ENCODE measurements around the gene KIF2A. TPM values are rescaled to one million over a fixed set of nuclear protein-coding genes. Genes with fewer than 3 reads are reported as not detected.

Gene KIF2A
- total and polyA plus RNA-seq, 2 of the 13 experiments (the other 11 are each of a cell fraction or from before 2014, with no cell fraction given) = 8.5 to 19.2 TPM

DNA sequence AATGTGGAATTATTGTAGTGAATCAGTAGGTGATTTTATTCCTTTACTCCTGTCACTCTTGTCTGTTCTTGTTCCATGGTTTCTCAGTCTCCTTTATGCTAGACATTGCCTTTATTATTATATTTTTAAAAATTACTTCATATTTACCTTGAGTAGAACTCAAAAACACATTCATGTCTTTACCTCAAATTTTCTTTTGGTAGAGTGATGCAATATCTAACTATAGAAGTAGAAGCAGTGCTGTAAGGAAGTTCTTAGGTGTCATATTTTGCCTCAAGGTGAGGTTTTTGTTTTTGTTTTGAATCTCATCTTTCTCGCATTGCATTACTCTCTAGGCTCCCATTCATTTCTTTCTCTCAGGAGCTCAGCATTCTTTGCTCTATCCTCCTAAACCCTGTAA, 118.8 kb downstream of the KIF2A start:
- Histone ChIP-seq H4K20me1 (ENCODE audit: insufficient read depth, low read length) (no peaks in the 10 kb centered on the region), H3K36me3 (replicated peaks in 1 of 2; ENCODE audit: control insufficient read depth in 1 of 2, insufficient read depth in 2 of 2, low read length in 2 of 2) (peaks cover 0 to 3% of the 10 kb centered on the region in 2 experiments; a peak in 2 of 5 replicates), H3K9ac (ENCODE audit: insufficient read depth, low read depth, low read length) (no peak overlapping the region), H3K4me3 (replicated peaks in 1 of 3; ENCODE audit: insufficient read depth in 1 of 3, low read depth in 2 of 3, low read length in 3 of 3) (no peak overlapping the region), H3K9me3 (ENCODE audit: low read length) (no peaks in the 10 kb centered on the region), H3K27ac (ENCODE audit: extremely low read length, insufficient read depth, low read length) (no peak overlapping the region), H2AFZ (ENCODE audit: low read length) (no peak overlapping the region), H3K4me1 (ENCODE audit: insufficient read depth, low read length) (no peaks in the 10 kb centered on the region), H3K27me3 (ENCODE audit: control insufficient read depth in 1 of 2, insufficient read depth in 2 of 2, low read length in 2 of 2) (no peaks in the 10 kb centered on the region), H3K4me2 (ENCODE audit: low read depth, low read length) (no peak overlapping the region), H3K79me2 (ENCODE audit: insufficient read depth, low read length) (peaks cover 68% of the 10 kb centered on the region)
- FAIRE-seq (no peak), DNase-seq (ENCODE audit: low spot score) (no peak), ATAC-seq (no peak)
- intact Hi-C loops (cut with micrococcal nuclease; ENCODE audit: unreplicated experiment) = no loop called here
- WGBS (ENCODE audit: low lambda C conversion rate) = 100% methylated on average over 1 of the region's 1 CpG
- in situ Hi-C loops (cut with HindIII; ENCODE audit: extremely low pct_ligation_motif_present, low pct_unique_long_range_greater_than_20kb) = no loop called here
- ChIA-PET CTCF (ENCODE audit: low intra/inter-chr PET ratio, low total read pairs) (no interaction called here), POLR2A (no interaction called here)
- no TSS peak for BruUV-seq (replicated peaks)
- TF ChIP-seq ZNF556 (CRISPR knock-in tag; IDR thresholded peaks at IDR 0.05; ENCODE audit: borderline replicate concordance) (no peak), ZNF782 (CRISPR knock-in tag; IDR thresholded peaks at IDR 0.05; ENCODE audit: borderline replicate concordance) (no peak), ZNF383 (CRISPR knock-in tag; IDR thresholded peaks at IDR 0.05; ENCODE audit: borderline replicate concordance) (no peak), ZBTB1 (CRISPR knock-in tag; IDR thresholded peaks at IDR 0.05; ENCODE audit: borderline replicate concordance) (no peak), GABPB1 (CRISPR knock-in tag; IDR thresholded peaks at IDR 0.05) (no peak), ZNF367 (CRISPR knock-in tag; IDR thresholded peaks at IDR 0.05; ENCODE audit: borderline replicate concordance) (no peak), HNRNPK (IDR thresholded peaks at IDR 0.05; ENCODE audit: low read depth, low read length, poor library complexity, severe bottlenecking) (no peak), HES4 (CRISPR knock-in tag; IDR thresholded peaks at IDR 0.05; ENCODE audit: borderline replicate concordance) (no peak)
- TF ChIP-seq, protein P1, sequence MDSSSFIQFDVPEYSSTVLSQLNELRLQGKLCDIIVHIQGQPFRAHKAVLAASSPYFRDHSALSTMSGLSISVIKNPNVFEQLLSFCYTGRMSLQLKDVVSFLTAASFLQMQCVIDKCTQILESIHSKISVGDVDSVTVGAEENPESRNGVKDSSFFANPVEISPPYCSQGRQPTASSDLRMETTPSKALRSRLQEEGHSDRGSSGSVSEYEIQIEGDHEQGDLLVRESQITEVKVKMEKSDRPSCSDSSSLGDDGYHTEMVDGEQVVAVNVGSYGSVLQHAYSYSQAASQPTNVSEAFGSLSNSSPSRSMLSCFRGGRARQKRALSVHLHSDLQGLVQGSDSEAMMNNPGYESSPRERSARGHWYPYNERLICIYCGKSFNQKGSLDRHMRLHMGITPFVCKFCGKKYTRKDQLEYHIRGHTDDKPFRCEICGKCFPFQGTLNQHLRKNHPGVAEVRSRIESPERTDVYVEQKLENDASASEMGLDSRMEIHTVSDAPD (CRISPR knock-in tag; IDR thresholded peaks at IDR 0.05) = no peak
- TF ChIP-seq, protein P2, sequence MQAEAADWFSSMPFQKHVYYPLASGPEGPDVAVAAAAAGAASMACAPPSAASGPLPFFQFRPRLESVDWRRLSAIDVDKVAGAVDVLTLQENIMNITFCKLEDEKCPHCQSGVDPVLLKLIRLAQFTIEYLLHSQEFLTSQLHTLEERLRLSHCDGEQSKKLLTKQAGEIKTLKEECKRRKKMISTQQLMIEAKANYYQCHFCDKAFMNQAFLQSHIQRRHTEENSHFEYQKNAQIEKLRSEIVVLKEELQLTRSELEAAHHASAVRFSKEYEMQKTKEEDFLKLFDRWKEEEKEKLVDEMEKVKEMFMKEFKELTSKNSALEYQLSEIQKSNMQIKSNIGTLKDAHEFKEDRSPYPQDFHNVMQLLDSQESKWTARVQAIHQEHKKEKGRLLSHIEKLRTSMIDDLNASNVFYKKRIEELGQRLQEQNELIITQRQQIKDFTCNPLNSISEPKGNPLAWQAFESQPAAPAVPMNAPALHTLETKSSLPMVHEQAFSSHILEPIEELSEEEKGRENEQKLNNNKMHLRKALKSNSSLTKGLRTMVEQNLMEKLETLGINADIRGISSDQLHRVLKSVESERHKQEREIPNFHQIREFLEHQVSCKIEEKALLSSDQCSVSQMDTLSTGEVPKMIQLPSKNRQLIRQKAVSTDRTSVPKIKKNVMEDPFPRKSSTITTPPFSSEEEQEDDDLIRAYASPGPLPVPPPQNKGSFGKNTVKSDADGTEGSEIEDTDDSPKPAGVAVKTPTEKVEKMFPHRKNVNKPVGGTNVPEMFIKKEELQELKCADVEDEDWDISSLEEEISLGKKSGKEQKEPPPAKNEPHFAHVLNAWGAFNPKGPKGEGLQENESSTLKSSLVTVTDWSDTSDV (CRISPR knock-in tag; IDR thresholded peaks at IDR 0.05) = no peak
- TF ChIP-seq, protein P3, sequence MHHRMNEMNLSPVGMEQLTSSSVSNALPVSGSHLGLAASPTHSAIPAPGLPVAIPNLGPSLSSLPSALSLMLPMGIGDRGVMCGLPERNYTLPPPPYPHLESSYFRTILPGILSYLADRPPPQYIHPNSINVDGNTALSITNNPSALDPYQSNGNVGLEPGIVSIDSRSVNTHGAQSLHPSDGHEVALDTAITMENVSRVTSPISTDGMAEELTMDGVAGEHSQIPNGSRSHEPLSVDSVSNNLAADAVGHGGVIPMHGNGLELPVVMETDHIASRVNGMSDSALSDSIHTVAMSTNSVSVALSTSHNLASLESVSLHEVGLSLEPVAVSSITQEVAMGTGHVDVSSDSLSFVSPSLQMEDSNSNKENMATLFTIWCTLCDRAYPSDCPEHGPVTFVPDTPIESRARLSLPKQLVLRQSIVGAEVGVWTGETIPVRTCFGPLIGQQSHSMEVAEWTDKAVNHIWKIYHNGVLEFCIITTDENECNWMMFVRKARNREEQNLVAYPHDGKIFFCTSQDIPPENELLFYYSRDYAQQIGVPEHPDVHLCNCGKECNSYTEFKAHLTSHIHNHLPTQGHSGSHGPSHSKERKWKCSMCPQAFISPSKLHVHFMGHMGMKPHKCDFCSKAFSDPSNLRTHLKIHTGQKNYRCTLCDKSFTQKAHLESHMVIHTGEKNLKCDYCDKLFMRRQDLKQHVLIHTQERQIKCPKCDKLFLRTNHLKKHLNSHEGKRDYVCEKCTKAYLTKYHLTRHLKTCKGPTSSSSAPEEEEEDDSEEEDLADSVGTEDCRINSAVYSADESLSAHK (CRISPR knock-in tag; IDR thresholded peaks at IDR 0.05; ENCODE audit: borderline replicate concordance) = no peak
- TF ChIP-seq, protein P4, sequence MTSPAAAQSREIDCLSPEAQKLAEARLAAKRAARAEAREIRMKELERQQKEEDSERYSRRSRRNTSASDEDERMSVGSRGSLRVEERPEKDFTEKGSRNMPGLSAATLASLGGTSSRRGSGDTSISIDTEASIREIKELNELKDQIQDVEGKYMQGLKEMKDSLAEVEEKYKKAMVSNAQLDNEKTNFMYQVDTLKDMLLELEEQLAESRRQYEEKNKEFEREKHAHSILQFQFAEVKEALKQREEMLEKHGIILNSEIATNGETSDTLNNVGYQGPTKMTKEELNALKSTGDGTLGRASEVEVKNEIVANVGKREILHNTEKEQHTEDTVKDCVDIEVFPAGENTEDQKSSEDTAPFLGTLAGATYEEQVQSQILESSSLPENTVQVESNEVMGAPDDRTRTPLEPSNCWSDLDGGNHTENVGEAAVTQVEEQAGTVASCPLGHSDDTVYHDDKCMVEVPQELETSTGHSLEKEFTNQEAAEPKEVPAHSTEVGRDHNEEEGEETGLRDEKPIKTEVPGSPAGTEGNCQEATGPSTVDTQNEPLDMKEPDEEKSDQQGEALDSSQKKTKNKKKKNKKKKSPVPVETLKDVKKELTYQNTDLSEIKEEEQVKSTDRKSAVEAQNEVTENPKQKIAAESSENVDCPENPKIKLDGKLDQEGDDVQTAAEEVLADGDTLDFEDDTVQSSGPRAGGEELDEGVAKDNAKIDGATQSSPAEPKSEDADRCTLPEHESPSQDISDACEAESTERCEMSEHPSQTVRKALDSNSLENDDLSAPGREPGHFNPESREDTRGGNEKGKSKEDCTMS (CRISPR knock-in tag; conservative IDR thresholded peaks at IDR 0.05) = no peak
- TF ChIP-seq, protein P5, sequence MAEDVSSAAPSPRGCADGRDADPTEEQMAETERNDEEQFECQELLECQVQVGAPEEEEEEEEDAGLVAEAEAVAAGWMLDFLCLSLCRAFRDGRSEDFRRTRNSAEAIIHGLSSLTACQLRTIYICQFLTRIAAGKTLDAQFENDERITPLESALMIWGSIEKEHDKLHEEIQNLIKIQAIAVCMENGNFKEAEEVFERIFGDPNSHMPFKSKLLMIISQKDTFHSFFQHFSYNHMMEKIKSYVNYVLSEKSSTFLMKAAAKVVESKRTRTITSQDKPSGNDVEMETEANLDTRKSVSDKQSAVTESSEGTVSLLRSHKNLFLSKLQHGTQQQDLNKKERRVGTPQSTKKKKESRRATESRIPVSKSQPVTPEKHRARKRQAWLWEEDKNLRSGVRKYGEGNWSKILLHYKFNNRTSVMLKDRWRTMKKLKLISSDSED (CRISPR knock-in tag; IDR thresholded peaks at IDR 0.05) = no peak
